ENCODE measurements around the gene FRMD4A. TPM values are rescaled to one million over a fixed set of nuclear protein-coding genes. Genes with fewer than 3 reads are reported as not detected.

FRMD4A gene
- total RNA-seq, 1 donor from 2014 or later: 20.2 TPM

DNA sequence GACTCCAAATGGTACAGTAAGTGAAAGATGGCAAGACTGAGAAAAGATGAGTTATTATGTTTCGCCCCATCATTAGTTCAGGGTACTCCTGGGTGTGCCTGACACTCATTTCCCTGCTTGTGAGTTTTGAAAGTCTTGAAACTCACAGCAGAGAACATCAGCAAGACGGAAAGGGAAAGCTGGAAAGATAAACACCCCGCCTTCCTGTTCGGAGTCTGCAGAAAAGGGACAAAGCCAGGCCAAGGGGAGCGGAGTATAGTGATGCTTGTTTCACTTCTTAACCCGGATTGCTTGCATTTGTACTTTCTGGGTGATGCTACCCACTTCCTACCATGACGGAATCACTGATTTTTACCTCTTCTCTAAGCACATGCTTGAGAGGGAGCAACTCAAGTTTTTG lies 294.5 kb downstream of the FRMD4A start:
- DNase-seq (ENCODE audit: low spot score): no peak
- Mint-ChIP-seq H3K9me3 (no peaks in the 10 kb centered on the region), H3K4me1 (no peaks in the 10 kb centered on the region), H3K27ac (no peak overlapping the region), H3K27me3 (ENCODE audit: insufficient read depth, low read depth) (peaks cover 2% of the 10 kb centered on the region), H3K36me3 (no peaks in the 10 kb centered on the region), H3K4me3 (no peak overlapping the region)
- H3K36me3 ChIP-seq: no peaks in the 10 kb centered on the region
- no peaks in the 10 kb centered on the region for H3K9me3 ChIP-seq (ENCODE audit: low read depth)
- TF ChIP-seq EZH2phosphoT487 (IDR thresholded peaks at IDR 0.05) (no peak), EZH2 (IDR thresholded peaks at IDR 0.05) (no peak)
- TF ChIP-seq, protein P1, sequence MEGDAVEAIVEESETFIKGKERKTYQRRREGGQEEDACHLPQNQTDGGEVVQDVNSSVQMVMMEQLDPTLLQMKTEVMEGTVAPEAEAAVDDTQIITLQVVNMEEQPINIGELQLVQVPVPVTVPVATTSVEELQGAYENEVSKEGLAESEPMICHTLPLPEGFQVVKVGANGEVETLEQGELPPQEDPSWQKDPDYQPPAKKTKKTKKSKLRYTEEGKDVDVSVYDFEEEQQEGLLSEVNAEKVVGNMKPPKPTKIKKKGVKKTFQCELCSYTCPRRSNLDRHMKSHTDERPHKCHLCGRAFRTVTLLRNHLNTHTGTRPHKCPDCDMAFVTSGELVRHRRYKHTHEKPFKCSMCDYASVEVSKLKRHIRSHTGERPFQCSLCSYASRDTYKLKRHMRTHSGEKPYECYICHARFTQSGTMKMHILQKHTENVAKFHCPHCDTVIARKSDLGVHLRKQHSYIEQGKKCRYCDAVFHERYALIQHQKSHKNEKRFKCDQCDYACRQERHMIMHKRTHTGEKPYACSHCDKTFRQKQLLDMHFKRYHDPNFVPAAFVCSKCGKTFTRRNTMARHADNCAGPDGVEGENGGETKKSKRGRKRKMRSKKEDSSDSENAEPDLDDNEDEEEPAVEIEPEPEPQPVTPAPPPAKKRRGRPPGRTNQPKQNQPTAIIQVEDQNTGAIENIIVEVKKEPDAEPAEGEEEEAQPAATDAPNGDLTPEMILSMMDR (IDR thresholded peaks at IDR 0.05): no peak
- H4K20me1 ChIP-seq (ENCODE audit: low read depth): no peaks in the 10 kb centered on the region
- H3K27me3 ChIP-seq: no peaks in the 10 kb centered on the region
- H3K4me2 ChIP-seq: no peak overlapping the region
- no peak overlapping the region for H3K9ac ChIP-seq
- H3K4me3 ChIP-seq: no peak overlapping the region
- no peak overlapping the region for H2AFZ ChIP-seq (replicated peaks)
- no peaks in the 10 kb centered on the region for H3K79me2 ChIP-seq (ENCODE audit: low read depth)
- H3K4me1 ChIP-seq: no peaks in the 10 kb centered on the region
- H3K27ac ChIP-seq: no peak overlapping the region
- peaks cover 5% of the 10 kb centered on the region for H3F3A ChIP-seq (ENCODE audit: low read depth)

DNA sequence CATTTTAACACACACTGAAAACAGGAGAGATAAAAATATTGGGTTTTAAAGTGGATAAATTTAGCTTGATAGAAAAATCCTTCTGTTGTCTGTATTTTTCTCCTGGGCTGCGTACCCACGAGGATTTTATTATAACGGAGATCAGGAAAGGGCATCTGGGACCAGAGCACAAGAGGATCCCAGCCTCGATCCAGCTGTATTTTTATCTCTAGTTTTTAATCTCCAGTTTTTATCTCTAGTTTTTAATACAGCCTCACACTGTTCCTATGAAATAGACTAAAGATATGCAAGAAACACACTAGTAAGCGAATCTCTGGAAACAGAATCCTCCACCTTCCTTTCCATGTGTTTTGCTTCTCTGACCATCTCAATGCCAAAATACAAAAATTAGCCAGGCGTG lies 295.2 kb downstream of the FRMD4A start:
- no peaks in the 10 kb centered on the region for H3K79me2 ChIP-seq (ENCODE audit: low read depth)
- TF ChIP-seq EZH2 (IDR thresholded peaks at IDR 0.05): no peak
- Mint-ChIP-seq H3K9me3 (no peaks in the 10 kb centered on the region), H3K27me3 (ENCODE audit: insufficient read depth, low read depth) (peaks cover 5% of the 10 kb centered on the region), H3K27ac (no peak overlapping the region), H3K36me3 (no peaks in the 10 kb centered on the region), H3K4me1 (no peaks in the 10 kb centered on the region), H3K4me3 (no peak overlapping the region)
- no peaks in the 10 kb centered on the region for H3K27me3 ChIP-seq
- no peaks in the 10 kb centered on the region for H3K36me3 ChIP-seq
- H3K27ac ChIP-seq: no peak overlapping the region
- H3K4me2 ChIP-seq: no peak overlapping the region
- no peaks in the 10 kb centered on the region for H4K20me1 ChIP-seq (ENCODE audit: low read depth)
- H3K4me3 ChIP-seq: no peak overlapping the region
- H3F3A ChIP-seq (ENCODE audit: low read depth): peaks cover 3% of the 10 kb centered on the region
- no peak for DNase-seq (ENCODE audit: low spot score)
- no peaks in the 10 kb centered on the region for H3K9me3 ChIP-seq (ENCODE audit: low read depth)
- H3K9ac ChIP-seq: no peak overlapping the region
- no peak overlapping the region for H2AFZ ChIP-seq (replicated peaks)
- no peaks in the 10 kb centered on the region for H3K4me1 ChIP-seq

DNA sequence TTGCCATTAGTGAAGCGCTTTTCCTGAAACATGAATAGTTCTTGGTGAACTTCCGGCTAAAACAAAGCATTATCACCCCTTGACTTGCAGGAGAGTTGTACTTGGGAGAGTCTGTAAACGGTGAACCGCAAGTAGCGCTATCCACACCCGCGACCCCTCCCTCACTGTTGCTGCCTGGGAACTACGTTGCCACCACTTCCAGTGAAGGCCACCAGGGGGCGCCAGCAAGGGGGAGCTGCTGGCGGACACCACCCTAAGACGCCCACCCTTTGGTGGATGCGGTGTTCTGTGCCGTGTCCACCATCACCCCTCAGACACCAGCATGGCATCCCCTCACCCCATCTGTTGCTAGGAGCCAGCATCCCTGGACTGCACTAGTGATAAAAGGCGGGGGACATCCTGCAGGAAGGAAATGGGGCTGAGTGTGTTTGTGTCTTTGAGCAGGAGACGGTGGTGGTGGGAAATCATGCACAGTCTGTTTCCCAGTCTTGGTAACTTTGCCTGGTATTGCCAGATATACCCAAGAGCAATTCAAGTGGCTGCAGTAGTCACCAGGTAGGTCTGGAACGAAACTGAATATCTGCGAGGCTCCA lies 298.2 kb downstream of the FRMD4A start:
- H3K79me2 ChIP-seq (ENCODE audit: low read depth): no peaks in the 10 kb centered on the region

DNA sequence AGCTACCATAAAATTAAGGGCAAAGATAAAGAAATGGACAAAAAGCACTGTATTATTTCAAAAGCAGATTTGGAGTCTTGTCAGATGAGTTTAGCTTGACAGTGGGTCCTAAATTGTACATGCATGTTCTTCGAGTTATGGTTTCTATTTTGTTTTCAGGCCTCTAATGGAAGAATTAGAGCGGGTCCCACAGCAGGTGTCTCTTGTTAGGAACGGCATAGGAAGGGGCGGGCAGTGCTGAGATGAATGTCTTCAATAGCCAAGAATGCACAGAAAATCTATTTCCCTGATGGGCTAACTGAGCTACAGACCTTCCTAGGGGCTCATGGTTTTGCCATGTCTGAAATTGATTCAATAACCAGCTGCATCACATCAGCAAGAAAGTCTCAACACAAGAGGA lies 304.4 kb downstream of the FRMD4A start:
- peaks cover 7% of the 10 kb centered on the region for H3K4me1 ChIP-seq
- TF ChIP-seq, protein P1 (IDR thresholded peaks at IDR 0.05): no peak
- TF ChIP-seq EZH2phosphoT487 (IDR thresholded peaks at IDR 0.05): no peak
- TF ChIP-seq EZH2 (IDR thresholded peaks at IDR 0.05): no peak
- no peaks in the 10 kb centered on the region for H3K27me3 ChIP-seq
- H3K9ac ChIP-seq: no peak overlapping the region
- no peak overlapping the region for H3K27ac Mint-ChIP-seq
- H3K9me3 ChIP-seq (ENCODE audit: low read depth): no peaks in the 10 kb centered on the region
- H3K4me1 Mint-ChIP-seq: peaks cover 19% of the 10 kb centered on the region
- H3K79me2 ChIP-seq (ENCODE audit: low read depth): no peaks in the 10 kb centered on the region
- no peaks in the 10 kb centered on the region for H3K36me3 ChIP-seq
- H4K20me1 ChIP-seq (ENCODE audit: low read depth): no peaks in the 10 kb centered on the region
- no peak overlapping the region for H3K4me2 ChIP-seq
- H3K27me3 Mint-ChIP-seq (ENCODE audit: insufficient read depth, low read depth): peaks cover 3% of the 10 kb centered on the region
- no peak for DNase-seq (ENCODE audit: low spot score)
- H3K9me3 Mint-ChIP-seq: peaks cover 5% of the 10 kb centered on the region
- no peak overlapping the region for H3K4me3 Mint-ChIP-seq
- no peaks in the 10 kb centered on the region for H3F3A ChIP-seq (ENCODE audit: low read depth)
- peaks cover 9% of the 10 kb centered on the region for H3K36me3 Mint-ChIP-seq
- no peak overlapping the region for H3K27ac ChIP-seq
- no peak overlapping the region for H3K4me3 ChIP-seq
- H2AFZ ChIP-seq (replicated peaks): no peak overlapping the region

More for the DNA sequence above, 298.2 kb downstream of the FRMD4A start:
- H3K27me3 ChIP-seq: no peaks in the 10 kb centered on the region
- no peaks in the 10 kb centered on the region for H3K36me3 ChIP-seq
- peaks cover 5% of the 10 kb centered on the region for H3K9me3 Mint-ChIP-seq
- no peaks in the 10 kb centered on the region for H3K9me3 ChIP-seq (ENCODE audit: low read depth)
- H3K4me3 Mint-ChIP-seq: no peak overlapping the region
- H3K27ac Mint-ChIP-seq: no peak overlapping the region
- no peaks in the 10 kb centered on the region for H3K4me1 ChIP-seq
- TF ChIP-seq EZH2phosphoT487 (IDR thresholded peaks at IDR 0.05) (no peak), EZH2 (IDR thresholded peaks at IDR 0.05) (no peak)
- TF ChIP-seq, protein P1 (IDR thresholded peaks at IDR 0.05): peak; percentile 94
- H3K4me3 ChIP-seq: no peak overlapping the region
- peaks cover 2% of the 10 kb centered on the region for H3K4me1 Mint-ChIP-seq
- peak overlapping the region; percentile 74 for H2AFZ ChIP-seq (replicated peaks)
- H3K27ac ChIP-seq: no peak overlapping the region
- peaks cover 5% of the 10 kb centered on the region for H3K27me3 Mint-ChIP-seq (ENCODE audit: insufficient read depth, low read depth)
- H3K9ac ChIP-seq: no peak overlapping the region
- DNase-seq (ENCODE audit: low spot score): peak; percentile 74
- no peaks in the 10 kb centered on the region for H3F3A ChIP-seq (ENCODE audit: low read depth)
- peaks cover 9% of the 10 kb centered on the region for H3K36me3 Mint-ChIP-seq
- H4K20me1 ChIP-seq (ENCODE audit: low read depth): no peaks in the 10 kb centered on the region
- H3K4me2 ChIP-seq: no peak overlapping the region

Data from neural progenitor cell (in vitro differentiated cells).